GM19324 (cell line): ENCODE results near the gene KCNG1.
"Not testable (repeated sequence)": the region's sequence is repeated elsewhere in the genome, so short reads cannot be mapped to it uniquely, and the experiment has no call there.

Experiments used
- ATAC-seq: cut with Tn5 transposase; IDR thresholded peaks from one replicate; pipeline ENCODE4 v1.9.1; 2021; ENCODE audit warnings: mild to moderate bottlenecking, moderate library complexity; ENCODE audit not compliant: unreplicated experiment, low FRiP score

Gene KCNG1, protein sequence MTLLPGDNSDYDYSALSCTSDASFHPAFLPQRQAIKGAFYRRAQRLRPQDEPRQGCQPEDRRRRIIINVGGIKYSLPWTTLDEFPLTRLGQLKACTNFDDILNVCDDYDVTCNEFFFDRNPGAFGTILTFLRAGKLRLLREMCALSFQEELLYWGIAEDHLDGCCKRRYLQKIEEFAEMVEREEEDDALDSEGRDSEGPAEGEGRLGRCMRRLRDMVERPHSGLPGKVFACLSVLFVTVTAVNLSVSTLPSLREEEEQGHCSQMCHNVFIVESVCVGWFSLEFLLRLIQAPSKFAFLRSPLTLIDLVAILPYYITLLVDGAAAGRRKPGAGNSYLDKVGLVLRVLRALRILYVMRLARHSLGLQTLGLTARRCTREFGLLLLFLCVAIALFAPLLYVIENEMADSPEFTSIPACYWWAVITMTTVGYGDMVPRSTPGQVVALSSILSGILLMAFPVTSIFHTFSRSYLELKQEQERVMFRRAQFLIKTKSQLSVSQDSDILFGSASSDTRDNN

GRCh38 chr20:51022803-51023616 is at the start of gene KCNG1:
Gene KCNG1 (minus strand): TSS chr20:51023107. CDS start chr20:51010338, 12,769 bp downstream.
- ATAC-seq = peak; percentile 43

GRCh38 chr20:51070621-51071020 is 47.7 kb upstream of the KCNG1 start:
- ATAC-seq = no peak

GRCh38 chr20:51067792-51068191 is 44.9 kb upstream of the KCNG1 start:
- no peak for ATAC-seq

DNA sequence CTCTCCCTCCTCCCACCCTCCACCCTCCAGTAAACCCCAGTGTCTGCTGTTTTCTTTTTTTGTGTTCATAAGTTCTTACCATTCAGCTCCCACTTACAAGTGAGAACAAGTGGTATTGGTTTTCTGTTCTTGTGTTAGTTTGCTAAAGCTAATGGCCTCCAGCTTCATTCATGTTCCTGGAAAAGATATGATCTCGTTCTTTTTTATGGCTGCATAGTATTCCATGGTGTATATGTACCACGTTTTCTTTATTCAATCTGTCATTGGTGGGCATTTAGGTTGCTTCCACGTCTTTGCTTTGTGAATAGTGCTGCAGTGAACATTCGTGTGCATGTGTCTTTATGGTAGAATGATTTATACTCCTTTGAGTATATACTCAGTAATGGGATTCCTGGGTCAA is 42.7 kb upstream of the KCNG1 start:
- ATAC-seq = no peak

- ATAC-seq = no peak
Measured at GRCh38 chr20:51064137-51064536, 41.2 kb upstream of the KCNG1 start.

DNA sequence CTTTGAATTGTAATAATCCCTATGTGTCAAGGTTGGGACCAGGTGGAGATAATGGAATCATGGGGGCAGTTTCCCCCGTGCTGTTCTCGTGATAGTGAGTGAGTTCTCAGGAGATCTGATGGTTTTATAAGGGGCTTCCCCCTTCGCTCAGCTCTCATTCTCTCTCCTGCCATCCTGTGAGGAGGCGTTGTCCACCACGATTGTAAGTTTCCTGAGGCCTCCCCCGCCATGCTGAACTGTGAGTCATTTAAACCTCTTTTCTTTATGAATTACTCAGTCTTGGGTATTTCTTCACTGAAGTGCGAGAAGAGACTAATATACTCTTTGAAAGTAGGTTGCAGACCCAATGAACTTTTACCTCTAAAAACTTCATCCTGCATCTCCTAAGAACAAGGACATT is 39.2 kb upstream of the KCNG1 start:
- ATAC-seq = no peak

DNA sequence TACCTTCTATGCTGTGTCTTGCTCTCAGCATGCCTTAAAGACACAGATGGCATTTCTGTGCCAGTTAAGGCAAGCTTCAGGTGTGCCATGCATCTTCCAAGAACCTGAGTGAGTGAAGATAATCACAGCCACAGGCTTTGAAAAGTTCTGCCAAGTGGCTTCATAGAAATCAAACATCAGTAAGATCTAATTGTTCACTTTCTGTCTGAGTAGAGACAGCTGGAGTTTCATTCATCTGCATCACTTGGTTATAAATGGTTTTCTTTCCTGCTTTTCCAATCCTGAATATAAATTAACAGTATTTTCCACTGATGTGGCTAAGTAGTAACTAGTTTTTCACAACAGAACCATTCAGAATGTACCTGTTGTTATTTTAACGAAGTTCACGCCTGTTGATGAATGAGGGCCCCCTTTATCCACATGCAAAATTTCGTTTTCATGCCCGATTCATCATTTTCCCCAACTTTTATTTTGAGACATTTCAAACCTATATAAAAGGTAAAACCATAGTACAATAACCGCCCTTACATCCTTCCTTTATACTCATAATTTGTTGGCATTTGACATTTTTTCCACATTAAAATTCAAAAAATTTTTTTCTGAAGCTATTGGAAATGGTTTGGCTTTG is 38.6 kb upstream of the KCNG1 start:
- no peak for ATAC-seq

DNA sequence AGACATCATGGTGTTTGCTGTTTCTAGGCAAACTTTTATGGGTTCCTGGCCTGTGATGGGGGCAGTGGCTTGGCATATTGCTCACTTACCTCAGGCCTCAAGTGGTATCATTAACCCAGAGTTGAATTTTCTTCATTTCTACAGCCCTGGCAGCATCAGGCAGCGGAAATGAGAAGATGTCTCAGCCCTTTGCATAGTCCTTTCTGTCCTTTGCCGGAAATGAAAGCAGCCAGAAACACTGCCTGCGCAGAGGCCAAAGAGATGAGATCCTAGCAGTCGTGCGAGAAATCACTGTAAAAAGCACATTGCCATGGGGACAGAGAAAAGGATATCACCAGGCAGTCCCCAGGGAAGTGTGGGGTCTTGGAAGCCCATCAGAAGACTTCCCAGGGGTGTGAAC is 37.4 kb upstream of the KCNG1 start:
- ATAC-seq = no peak

DNA sequence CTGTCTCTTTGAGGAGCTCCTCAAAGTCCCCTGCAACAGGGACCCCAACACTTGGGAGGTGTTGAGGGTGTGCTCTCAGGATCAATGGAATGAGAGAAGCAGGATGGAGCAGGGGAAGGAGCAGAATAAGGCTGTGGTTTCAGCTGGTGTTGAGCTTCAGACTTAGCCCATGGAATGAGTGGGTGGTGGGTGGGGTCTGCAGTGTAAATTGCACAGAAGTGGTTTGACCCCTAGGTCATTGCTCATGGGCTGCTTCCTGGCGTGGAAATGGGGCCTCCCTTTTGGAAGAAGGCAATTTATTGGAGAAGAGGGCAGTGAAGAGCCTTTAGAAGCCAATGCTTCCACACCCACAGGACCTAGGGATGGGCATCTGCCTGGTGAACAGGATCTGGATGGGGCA is 37.0 kb upstream of the KCNG1 start:
- no peak for ATAC-seq

- no peak for ATAC-seq
Measured at GRCh38 chr20:51058017-51058416, 35.1 kb upstream of the KCNG1 start.

DNA sequence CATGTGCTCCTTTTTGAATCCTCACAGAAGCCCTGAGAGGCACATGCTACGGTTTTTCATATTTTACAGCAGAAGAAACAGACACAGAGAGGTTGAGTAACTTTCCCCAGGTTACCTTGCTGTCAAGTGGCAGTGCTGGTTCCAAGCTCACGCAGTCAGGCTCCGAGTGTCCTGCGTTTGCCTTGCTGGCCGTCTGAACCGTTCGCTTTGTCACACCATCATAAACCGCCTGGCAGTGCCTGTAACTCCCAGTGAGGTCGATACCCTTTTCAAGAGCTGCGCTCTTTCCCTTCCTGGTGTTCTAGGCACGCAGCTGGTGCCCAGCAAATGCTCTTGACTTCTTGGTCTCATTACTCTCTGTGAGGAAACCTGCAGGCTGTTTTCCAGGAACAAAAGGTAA is 31.3 kb upstream of the KCNG1 start:
- no peak for ATAC-seq

GRCh38 chr20:51050531-51051075 is 27.7 kb upstream of the KCNG1 start:
- ATAC-seq = no peak

- no peak for ATAC-seq
Measured at GRCh38 chr20:51046021-51046985, 23.4 kb upstream of the KCNG1 start.

GRCh38 chr20:51045492-51045891 is 22.6 kb upstream of the KCNG1 start:
- not testable (repeated sequence) for ATAC-seq

DNA sequence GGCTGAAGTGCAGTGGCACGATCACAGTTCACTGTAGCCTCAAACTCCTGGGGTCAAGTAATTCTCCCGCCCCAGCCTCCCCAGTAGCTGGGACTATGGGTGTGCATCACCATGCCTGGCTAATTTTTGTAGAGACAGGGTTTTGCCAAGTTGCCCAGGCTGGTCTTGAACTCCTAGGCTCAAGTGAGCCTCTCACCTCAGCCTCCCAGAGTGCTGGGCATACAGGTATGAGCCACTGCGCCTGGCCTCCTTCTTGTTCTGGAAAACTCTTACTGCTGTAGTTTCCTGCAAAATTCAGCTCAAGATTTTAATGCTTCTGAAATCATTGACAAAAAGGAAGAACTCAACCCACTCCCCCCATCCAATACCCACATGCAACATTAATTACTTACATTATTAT is 21.9 kb upstream of the KCNG1 start:
- ATAC-seq = no peak

GRCh38 chr20:51043811-51044210 is 20.9 kb upstream of the KCNG1 start:
- no peak for ATAC-seq

DNA sequence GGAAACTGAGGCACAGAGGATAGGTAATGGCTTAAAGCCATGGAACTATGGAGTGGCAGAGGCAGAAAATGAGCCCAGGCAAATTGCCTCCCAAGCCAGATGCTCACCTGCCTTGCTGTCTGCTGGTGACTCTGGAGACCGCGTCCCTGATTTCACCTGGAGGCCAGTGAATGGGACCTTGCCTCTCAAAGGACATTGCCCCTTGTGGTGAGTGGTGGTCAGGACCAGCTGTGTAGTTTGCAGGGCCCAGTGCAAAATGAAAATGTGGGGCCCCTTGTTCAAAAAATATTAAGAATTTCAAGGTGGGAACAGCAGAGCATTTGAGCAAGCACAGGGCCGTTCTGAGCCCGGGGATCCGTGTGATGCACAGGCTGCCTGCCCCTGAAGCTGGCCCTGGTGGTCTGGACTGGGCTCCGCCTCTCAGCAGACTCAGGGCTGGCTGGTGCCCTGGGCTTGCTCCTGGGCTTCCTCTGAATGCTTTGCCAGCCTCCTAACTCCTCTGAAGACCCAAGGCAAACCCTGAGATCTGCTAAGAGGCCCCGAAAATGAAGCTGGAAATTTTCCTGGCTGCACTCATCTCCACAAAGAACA is 19.8 kb upstream of the KCNG1 start:
- ATAC-seq = no peak

GRCh38 chr20:51042064-51042463 is 19.2 kb upstream of the KCNG1 start:
- ATAC-seq = no peak

DNA sequence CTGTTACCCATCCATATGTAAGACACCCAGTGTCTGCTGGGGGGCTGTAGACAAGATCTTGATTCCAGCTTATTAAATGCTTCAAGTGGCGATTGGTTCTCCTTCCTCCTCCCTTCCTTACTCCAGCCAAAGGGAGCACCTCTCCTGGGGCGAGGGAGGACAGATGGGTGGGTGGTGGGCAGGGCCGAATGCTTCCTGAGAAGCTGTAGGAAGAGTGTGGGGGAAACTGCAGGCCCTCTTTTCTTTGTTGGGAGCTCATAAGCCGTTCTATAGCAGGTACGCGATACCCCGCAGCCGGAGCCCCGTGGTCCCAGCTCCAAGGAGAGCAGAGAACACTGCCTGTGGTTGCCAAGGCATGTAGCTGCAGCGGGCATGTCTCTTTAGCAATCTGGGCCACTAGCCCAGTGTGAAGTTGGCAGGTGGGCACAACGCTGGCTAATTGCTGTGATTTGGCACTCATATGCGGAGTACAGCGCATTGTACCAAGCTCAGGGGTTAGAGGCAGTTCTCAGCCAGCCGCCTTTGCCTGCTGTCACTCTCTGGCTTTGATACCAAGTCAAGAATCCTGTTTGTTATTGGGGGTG is 14.7 kb upstream of the KCNG1 start:
- ATAC-seq = no peak
